Trophoblast cell (in vitro differentiated cells and primary cell): ENCODE data around the gene CARD16.
"Not testable (repeated sequence)": the region's sequence is repeated elsewhere in the genome, so short reads cannot be mapped to it uniquely, and the experiment has no call there.

ENCODE experiments used
- DNase-seq, 2 donors: peaks; one replicate each; pipeline ENCODE4 v3.0.0-alpha.2; 2016
- H2AFZ ChIP-seq: 2 replicates; pipeline ENCODE4 v1.6.1; 2013; ENCODE audit warnings: low read length, moderate library complexity, mild to moderate bottlenecking; ENCODE audit not compliant: insufficient read depth, poor library complexity
- H2AK5ac ChIP-seq: 2 replicates; pipeline ENCODE4 v1.6.1; 2013; ENCODE audit warnings: mild to moderate bottlenecking, low read length
- H2BK120ac ChIP-seq: 2 replicates; pipeline ENCODE4 v1.6.1; 2013; ENCODE audit warnings: low read length, mild to moderate bottlenecking, moderate library complexity; ENCODE audit not compliant: insufficient read depth, poor library complexity
- H2BK12ac ChIP-seq: 2 replicates; pipeline ENCODE4 v1.6.1; 2013; ENCODE audit warnings: mild to moderate bottlenecking, low read length, moderate library complexity
- H2BK5ac ChIP-seq: 2 replicates; pipeline ENCODE4 v1.6.1; 2013; ENCODE audit warnings: low read length, low read depth, moderate library complexity, mild to moderate bottlenecking; ENCODE audit not compliant: poor library complexity
- H3K14ac ChIP-seq: 2 replicates; pipeline ENCODE4 v1.6.1; 2013; ENCODE audit warnings: mild to moderate bottlenecking, low read length
- H3K18ac ChIP-seq: 2 replicates; pipeline ENCODE4 v1.6.1; 2013; ENCODE audit warnings: mild to moderate bottlenecking, low read length
- H3K23ac ChIP-seq: 2 replicates; pipeline ENCODE4 v1.6.1; 2013; ENCODE audit warnings: low read length
- H3K27ac ChIP-seq: 2 replicates; pipeline ENCODE4 v1.5.1; 2013; ENCODE audit warnings: low read depth, mild to moderate bottlenecking, inconsistent platforms, low read length, moderate library complexity
- H3K27me3 ChIP-seq: 2 replicates; pipeline ENCODE4 v1.6.1; 2013; ENCODE audit warnings: inconsistent platforms, mild to moderate bottlenecking, low read length, moderate library complexity; ENCODE audit not compliant: insufficient read depth
- H3K36me3 ChIP-seq, 2 experiments: 1 replicate in 1 of 2; 2 replicates in 1 of 2; pipeline ENCODE4 v1.6.1; 2013; ENCODE audit warnings: low read length in 2 of 2, mild to moderate bottlenecking in 2 of 2, moderate library complexity in 1 of 2; ENCODE audit not compliant: insufficient read depth in 2 of 2, control insufficient read depth in 1 of 2
- H3K4ac ChIP-seq: 2 replicates; pipeline ENCODE4 v1.6.1; 2013; ENCODE audit warnings: low read depth, mild to moderate bottlenecking, low read length, moderate library complexity
- H3K4me1 ChIP-seq, 2 experiments: 1 replicate in 1 of 2; 2 replicates in 1 of 2; pipeline ENCODE4 v1.6.1; 2013; ENCODE audit warnings: low read length in 2 of 2, mild to moderate bottlenecking in 2 of 2, moderate library complexity in 1 of 2; ENCODE audit not compliant: insufficient read depth in 2 of 2, control insufficient read depth in 1 of 2
- H3K4me2 ChIP-seq: 2 replicates; pipeline ENCODE4 v1.6.1; 2013; ENCODE audit warnings: inconsistent platforms, mild to moderate bottlenecking, low read length, moderate library complexity
- H3K4me3 ChIP-seq: 2 replicates; pipeline ENCODE4 v1.5.1; 2013; ENCODE audit warnings: mild to moderate bottlenecking, low read depth, low read length, inconsistent platforms
- H3K79me1 ChIP-seq: one replicate; pipeline ENCODE4 v1.6.1; 2013; ENCODE audit warnings: low read length
- H3K79me2 ChIP-seq: 2 replicates; pipeline ENCODE4 v1.6.1; 2013; ENCODE audit warnings: low read length, mild to moderate bottlenecking; ENCODE audit not compliant: control insufficient read depth, insufficient read depth, poor library complexity
- H3K9ac ChIP-seq: 2 replicates; pipeline ENCODE4 v1.6.1; 2013; ENCODE audit warnings: mild to moderate bottlenecking, low read length
- H3K9me3 ChIP-seq: 2 replicates; pipeline ENCODE4 v1.6.1; 2013; ENCODE audit warnings: low read depth, mild to moderate bottlenecking, control low read depth, inconsistent platforms, low read length; ENCODE audit not compliant: insufficient read depth
- H4K12ac ChIP-seq: 2 replicates; pipeline ENCODE4 v1.6.1; 2013; ENCODE audit warnings: low read depth, mild to moderate bottlenecking, low read length, moderate library complexity
- H4K8ac ChIP-seq: 2 replicates; pipeline ENCODE4 v1.6.1; 2013; ENCODE audit warnings: low read depth, mild to moderate bottlenecking, low read length, moderate library complexity
- H4K91ac ChIP-seq: one replicate; pipeline ENCODE4 v1.6.1; 2013; ENCODE audit warnings: low read depth, mild to moderate bottlenecking, low read length, moderate library complexity
- WGBS: extraction: QIAGEN DNeasy Blood & Tissue Kit; methylation state at CpG from one replicate; pipeline ENCODE4 v1.1.7; 2013; ENCODE audit warnings: missing lambda C conversion rate; ENCODE audit not compliant: insufficient read length, insufficient coverage; ENCODE audit errors: extremely low coverage; 5-methylcytosine and 5-hydroxymethylcytosine counted together

The CARD16 gene

DNA sequence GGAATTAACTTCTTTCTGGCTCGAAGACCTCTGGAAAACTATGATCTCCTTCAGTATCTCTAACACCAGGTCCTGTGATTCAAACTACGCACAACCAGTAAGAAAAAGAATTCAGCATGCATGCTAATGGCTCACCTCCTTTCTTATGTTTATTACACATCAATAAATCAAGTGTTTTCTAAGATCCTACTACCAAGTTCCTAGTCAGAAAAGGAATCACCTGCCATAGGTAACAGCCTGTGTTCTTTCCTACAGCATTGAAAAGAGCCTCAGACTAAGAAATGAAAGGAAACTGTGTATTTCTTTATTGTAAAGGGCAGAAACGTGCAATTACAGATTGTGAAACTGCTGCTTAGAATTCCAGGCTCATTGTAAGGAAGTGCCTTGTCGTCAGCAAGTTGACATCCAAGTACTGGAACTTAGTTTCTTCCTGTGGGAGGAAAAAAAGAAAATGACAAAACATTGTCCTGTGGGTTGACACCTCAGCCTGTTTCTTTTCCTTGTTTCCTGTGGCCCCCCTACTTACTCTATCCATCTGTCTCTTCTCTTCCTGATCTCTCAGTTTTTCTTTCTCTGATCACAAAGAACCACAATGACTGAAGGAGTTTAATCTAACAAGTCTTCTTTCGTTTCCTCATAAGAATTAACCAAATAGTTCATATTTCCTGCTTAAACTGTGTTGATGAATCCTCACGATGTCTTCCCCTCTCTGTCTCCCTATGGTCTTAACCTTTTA, 35.2 kb upstream of the CARD16 start:
- H3K79me1 ChIP-seq, H3K4me3 ChIP-seq, H3K23ac ChIP-seq, DNase-seq, H3K4ac ChIP-seq, H2BK120ac ChIP-seq, H3K9ac ChIP-seq, H4K91ac ChIP-seq, H2AK5ac ChIP-seq, H4K12ac ChIP-seq, H3K4me2 ChIP-seq, H2BK5ac ChIP-seq, H4K8ac ChIP-seq, H3K79me2 ChIP-seq, H3K18ac ChIP-seq, H3K27ac ChIP-seq, H3K36me3 ChIP-seq, H2BK12ac ChIP-seq, H3K27me3 ChIP-seq, H2AFZ ChIP-seq, H3K4me1 ChIP-seq, H3K14ac ChIP-seq, H3K9me3 ChIP-seq: not testable (repeated sequence)
- no CpG with 5 or more reads among the region's 6 CpGs for WGBS

DNA sequence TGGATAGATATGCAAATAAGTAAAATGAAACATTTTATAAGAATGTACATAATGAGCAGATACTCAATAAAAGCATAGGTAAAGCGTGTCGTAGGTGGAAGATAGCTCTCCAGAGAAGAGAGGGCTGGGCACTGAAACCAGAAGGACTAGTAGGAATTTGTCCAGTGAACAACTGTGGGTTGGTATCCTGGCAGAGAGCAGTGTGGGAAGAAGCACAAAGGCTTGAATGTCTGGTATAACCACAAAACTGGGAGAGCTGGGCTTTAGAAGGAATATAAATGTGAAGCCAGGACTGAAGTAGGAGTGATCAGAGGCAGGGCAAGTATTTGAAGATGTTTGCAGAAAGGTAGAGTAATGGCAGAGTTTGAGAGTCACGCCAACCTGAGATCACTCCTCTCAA, 33.1 kb upstream of the CARD16 start:
- H3K9me3 ChIP-seq: no peaks in the 10 kb centered on the region
- no peak overlapping the region for H2AFZ ChIP-seq
- no peaks in the 10 kb centered on the region for H3K79me1 ChIP-seq
- H3K27me3 ChIP-seq: no peaks in the 10 kb centered on the region
- H2AK5ac ChIP-seq: no peak overlapping the region
- no peak overlapping the region for H3K14ac ChIP-seq
- H3K4ac ChIP-seq: no peak overlapping the region
- H2BK120ac ChIP-seq: no peak overlapping the region
- H3K4me3 ChIP-seq: no peak overlapping the region
- H2BK5ac ChIP-seq: no peak overlapping the region
- no CpG with 5 or more reads among the region's 3 CpGs for WGBS
- H3K23ac ChIP-seq: no peak overlapping the region
- H3K4me1 ChIP-seq: no peaks in the 10 kb centered on the region
- H4K12ac ChIP-seq: no peak overlapping the region
- no peak overlapping the region for H2BK12ac ChIP-seq
- H4K91ac ChIP-seq: no peak overlapping the region
- no peak overlapping the region for H3K4me2 ChIP-seq
- H4K8ac ChIP-seq: no peak overlapping the region
- H3K18ac ChIP-seq: no peak overlapping the region
- DNase-seq: no peak
- no peaks in the 10 kb centered on the region for H3K36me3 ChIP-seq
- no peak overlapping the region for H3K27ac ChIP-seq
- no peak overlapping the region for H3K9ac ChIP-seq
- no peaks in the 10 kb centered on the region for H3K79me2 ChIP-seq

- H2AK5ac ChIP-seq, H2BK12ac ChIP-seq, H3K9me3 ChIP-seq, H3K27me3 ChIP-seq, H3K79me2 ChIP-seq, H3K4me2 ChIP-seq, DNase-seq, H3K23ac ChIP-seq, H3K4me1 ChIP-seq, H3K4me3 ChIP-seq, H4K12ac ChIP-seq, H3K9ac ChIP-seq, H2BK5ac ChIP-seq, H3K79me1 ChIP-seq, H3K18ac ChIP-seq, H2AFZ ChIP-seq, H3K36me3 ChIP-seq, H3K27ac ChIP-seq, H4K91ac ChIP-seq, H2BK120ac ChIP-seq, H3K14ac ChIP-seq, H4K8ac ChIP-seq, H3K4ac ChIP-seq: not testable (repeated sequence)
- no CpG with 5 or more reads among the region's 4 CpGs for WGBS
These were observed 32.1 kb upstream of the CARD16 start for GRCh38 chr11:105077141-105077790.

DNA sequence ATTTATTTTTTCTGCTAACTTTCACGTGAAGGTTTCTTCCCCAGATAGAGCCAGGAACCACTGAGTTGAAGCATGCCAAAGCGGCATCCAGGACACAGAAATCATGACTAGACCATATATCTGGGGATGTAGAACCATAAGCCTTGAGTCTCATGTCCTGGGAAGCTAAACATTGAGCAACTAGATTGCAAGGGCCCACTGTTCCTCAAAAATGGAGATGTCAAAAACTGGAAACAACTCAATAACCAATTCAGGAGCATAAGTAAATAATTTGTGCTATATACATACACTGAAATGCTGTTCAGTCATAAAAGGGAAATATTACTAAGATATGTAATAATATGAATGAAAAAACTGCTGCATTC, 29.0 kb upstream of the CARD16 start:
- H2BK5ac ChIP-seq: no peak overlapping the region
- H2BK12ac ChIP-seq: no peak overlapping the region
- H3K18ac ChIP-seq: no peak overlapping the region
- DNase-seq: no peak
- H2AK5ac ChIP-seq: no peak overlapping the region
- no peaks in the 10 kb centered on the region for H3K27me3 ChIP-seq
- no peak overlapping the region for H3K9ac ChIP-seq
- no peak overlapping the region for H3K14ac ChIP-seq
- no peaks in the 10 kb centered on the region for H3K4me1 ChIP-seq
- H3K4ac ChIP-seq: no peak overlapping the region
- H4K12ac ChIP-seq: no peak overlapping the region
- no peaks in the 10 kb centered on the region for H3K79me2 ChIP-seq
- H2AFZ ChIP-seq: no peak overlapping the region
- H3K27ac ChIP-seq: no peak overlapping the region
- H3K4me3 ChIP-seq: no peak overlapping the region
- H3K9me3 ChIP-seq: no peaks in the 10 kb centered on the region
- no peak overlapping the region for H4K8ac ChIP-seq
- no peak overlapping the region for H3K4me2 ChIP-seq
- H4K91ac ChIP-seq: no peak overlapping the region
- no peak overlapping the region for H2BK120ac ChIP-seq
- no peaks in the 10 kb centered on the region for H3K79me1 ChIP-seq
- no peak overlapping the region for H3K23ac ChIP-seq
- WGBS: no CpG with 5 or more reads among the region's 2 CpGs
- H3K36me3 ChIP-seq: no peaks in the 10 kb centered on the region
